ENCODE measurements around the gene SLC5A9. TPM values are rescaled to one million over a fixed set of nuclear protein-coding genes. Genes with fewer than 3 reads are reported as not detected.

SLC5A9 gene
- total RNA-seq, 1 donor from 2014 or later = 0.25 TPM

GRCh38 chr1:48221657-48222056, 859 bp upstream of the SLC5A9 start:
- H3K4me1 ChIP-seq = no peaks in the 10 kb centered on the region
- H3K27ac ChIP-seq = no peak overlapping the region

GRCh38 chr1:48223366-48224240, 1.1 kb downstream of the SLC5A9 start:
- intact Hi-C loops (cut with DNase I) = no loop called here
- Histone ChIP-seq H3K4me3 (no peak overlapping the region), H3K4me1 (no peaks in the 10 kb centered on the region), H3K27ac (no peak overlapping the region), H3K9me3 (no peaks in the 10 kb centered on the region), H3K27me3 (no peaks in the 10 kb centered on the region), H3K36me3 (no peaks in the 10 kb centered on the region)
- TF ChIP-seq POLR2A (IDR thresholded peaks at IDR 0.05) (no peak), POLR2AphosphoS5 (IDR thresholded peaks at IDR 0.05; ENCODE audit: insufficient read depth in 1 of 2, low read depth in 1 of 2) (no peak), CTCF (IDR thresholded peaks at IDR 0.05) (no peak)
- no peak for DNase-seq (ENCODE audit: extremely low spot score in 2 of 2)

More at GRCh38 chr1:48221657-48222056, 859 bp upstream of the SLC5A9 start:
- Histone ChIP-seq H3K27me3 (no peaks in the 10 kb centered on the region), H3K36me3 (no peaks in the 10 kb centered on the region), H3K4me3 (no peak overlapping the region), H3K9me3 (no peaks in the 10 kb centered on the region)
- TF ChIP-seq POLR2AphosphoS5 (IDR thresholded peaks at IDR 0.05; ENCODE audit: insufficient read depth in 1 of 2, low read depth in 1 of 2) (no peak), CTCF (IDR thresholded peaks at IDR 0.05) (no peak), POLR2A (IDR thresholded peaks at IDR 0.05) (no peak)
- no peak for DNase-seq (ENCODE audit: extremely low spot score in 2 of 2)
- intact Hi-C loops (cut with DNase I) = no loop called here

GRCh38 chr1:48224791-48225190, 2.3 kb downstream of the SLC5A9 start:
- H3K4me3 ChIP-seq = no peak overlapping the region
- no peak for DNase-seq (ENCODE audit: extremely low spot score in 2 of 2)
- intact Hi-C loops (cut with DNase I) = no loop called here
- H3K4me1 ChIP-seq = no peaks in the 10 kb centered on the region
- no peak overlapping the region for H3K27ac ChIP-seq
- H3K27me3 ChIP-seq = no peaks in the 10 kb centered on the region
- no peaks in the 10 kb centered on the region for H3K9me3 ChIP-seq
- TF ChIP-seq POLR2A (IDR thresholded peaks at IDR 0.05) (no peak), POLR2AphosphoS5 (IDR thresholded peaks at IDR 0.05; ENCODE audit: insufficient read depth in 1 of 2, low read depth in 1 of 2) (no peak)
- H3K36me3 ChIP-seq = no peaks in the 10 kb centered on the region

DNA sequence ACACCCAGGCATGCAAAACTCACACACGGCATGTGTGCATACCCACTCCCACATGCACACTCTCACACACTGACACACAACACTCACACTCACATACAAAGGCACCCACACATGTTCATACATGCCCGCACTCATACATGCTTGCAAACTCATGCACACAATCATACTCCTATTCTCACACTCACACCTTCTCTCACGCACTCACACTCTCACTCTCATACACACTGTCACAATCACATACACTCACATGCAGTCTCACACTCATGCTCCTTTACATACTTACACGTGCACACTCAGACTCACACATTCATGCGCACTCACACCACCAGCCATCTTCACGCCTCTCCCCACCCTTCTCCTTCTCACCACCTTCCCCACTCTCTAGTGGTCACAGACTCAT, 3.1 kb downstream of the SLC5A9 start:
- TF ChIP-seq POLR2AphosphoS5 (IDR thresholded peaks at IDR 0.05; ENCODE audit: insufficient read depth in 1 of 2, low read depth in 1 of 2) (no peak), POLR2A (IDR thresholded peaks at IDR 0.05) (no peak), CTCF (IDR thresholded peaks at IDR 0.05) (no peak)
- DNase-seq (ENCODE audit: extremely low spot score in 2 of 2) = no peak
- intact Hi-C loops (cut with DNase I) = no loop called here
- Histone ChIP-seq H3K27ac (no peak overlapping the region), H3K4me3 (no peak overlapping the region), H3K9me3 (no peaks in the 10 kb centered on the region), H3K36me3 (no peaks in the 10 kb centered on the region), H3K4me1 (no peaks in the 10 kb centered on the region), H3K27me3 (no peaks in the 10 kb centered on the region)

GRCh38 chr1:48227165-48228013, 4.9 kb downstream of the SLC5A9 start:
- Histone ChIP-seq H3K27me3 (no peaks in the 10 kb centered on the region), H3K4me1 (no peaks in the 10 kb centered on the region), H3K9me3 (no peaks in the 10 kb centered on the region), H3K36me3 (no peaks in the 10 kb centered on the region), H3K4me3 (no peak overlapping the region), H3K27ac (no peak overlapping the region)
- DNase-seq (ENCODE audit: extremely low spot score in 2 of 2) = no peak
- intact Hi-C loops (cut with DNase I) = no loop called here
- TF ChIP-seq POLR2A (IDR thresholded peaks at IDR 0.05) (no peak), POLR2AphosphoS5 (IDR thresholded peaks at IDR 0.05; ENCODE audit: insufficient read depth in 1 of 2, low read depth in 1 of 2) (no peak), CTCF (IDR thresholded peaks at IDR 0.05) (no peak)
